OCI-LY1 (cell line): Measurements from ENCODE around the gene KCNA5.

Experiments used
- H2AFZ ChIP-seq: fragments of 200-600 bp; sonication (generic), shearing (Covaris generic); 2 replicates; pipeline ENCODE4 v1.6.0; 2014; ENCODE audit warnings: antibody characterized with exemption, mild to moderate bottlenecking, low read length
- H3F3A ChIP-seq: fragments of 200-600 bp; sonication (generic), shearing (Covaris generic); 2 replicates; pipeline ENCODE4 v1.6.0; 2014; ENCODE audit warnings: mild to moderate bottlenecking, antibody characterized with exemption, low read length, moderate library complexity; ENCODE audit not compliant: insufficient read depth
- H3K27ac ChIP-seq: fragments of 200-600 bp; sonication (generic); 2 replicates; pipeline ENCODE4 v1.5.1; 2014; ENCODE audit warnings: low read length, mixed run types, mild to moderate bottlenecking, low read depth; ENCODE audit not compliant: poor library complexity, severe bottlenecking
- H3K27me3 ChIP-seq: fragments of 200-600 bp; sonication (generic); 2 replicates; pipeline ENCODE4 v1.6.0; 2014; ENCODE audit warnings: antibody characterized with exemption, mild to moderate bottlenecking, low read length, moderate library complexity; ENCODE audit not compliant: insufficient read depth
- H3K36me3 ChIP-seq: fragments of 200-600 bp; sonication (generic); 2 replicates; pipeline ENCODE4 v1.6.1; 2014; ENCODE audit warnings: mild to moderate bottlenecking, antibody characterized with exemption, low read length, moderate library complexity, mixed read lengths; ENCODE audit not compliant: insufficient read depth
- H3K4me1 ChIP-seq: fragments of 200-600 bp; sonication (generic); 2 replicates; pipeline ENCODE4 v1.5.1; 2014; ENCODE audit warnings: mild to moderate bottlenecking, low read length, moderate library complexity; ENCODE audit not compliant: insufficient read depth, severe bottlenecking
- H3K4me2 ChIP-seq: fragments of 200-600 bp; sonication (generic), shearing (Covaris generic); 2 replicates; pipeline ENCODE4 v1.6.1; 2014; ENCODE audit warnings: low read length
- H3K4me3 ChIP-seq: fragments of 200-600 bp; sonication (generic); 2 replicates; pipeline ENCODE4 v1.5.1; 2014; ENCODE audit warnings: low read length, low read depth, mild to moderate bottlenecking, mixed read lengths; ENCODE audit not compliant: poor library complexity, severe bottlenecking
- H3K79me2 ChIP-seq: fragments of 200-600 bp; shearing (Covaris generic); 2 replicates; pipeline ENCODE4 v1.6.1; 2016; ENCODE audit warnings: mixed run types, low read length, mixed read lengths; ENCODE audit not compliant: insufficient read depth
- H3K9ac ChIP-seq: fragments of 200-600 bp; sonication (generic), shearing (Covaris generic); 2 replicates; pipeline ENCODE4 v1.6.1; 2014; ENCODE audit warnings: mild to moderate bottlenecking, low read length, mixed read lengths
- H3K9me2 ChIP-seq: fragments of 200-600 bp; sonication (generic), shearing (Covaris generic); 2 replicates; pipeline ENCODE4 v1.6.1; 2014; ENCODE audit warnings: low read depth, mild to moderate bottlenecking, low read length, mixed read lengths
- H3K9me3 ChIP-seq: fragments of 200-600 bp; shearing (Covaris generic); 2 replicates; pipeline ENCODE4 v1.6.1; 2014; ENCODE audit warnings: low read length, mixed read lengths
- H4K20me1 ChIP-seq: fragments of 200-600 bp; sonication (generic), shearing (Covaris generic); 2 replicates; pipeline ENCODE4 v1.6.0; 2016; ENCODE audit warnings: mild to moderate bottlenecking, low read length; ENCODE audit not compliant: insufficient read depth
- EZH2 ChIP-seq: fragments of 200-600 bp; sonication (generic), shearing (Covaris generic); IDR thresholded peaks from 2 replicates; pipeline ENCODE4 v1.8.0; 2017; ENCODE audit warnings: borderline replicate concordance, mixed run types, mild to moderate bottlenecking, antibody characterized with exemption, low read length, moderate library complexity, mixed read lengths
- TF ChIP-seq, protein P1 (sequence below): fragments of 200-600 bp; sonication (generic), shearing (Covaris generic); IDR thresholded peaks from 2 replicates; pipeline ENCODE4 v1.5.1; 2017; ENCODE audit warnings: mild to moderate bottlenecking, antibody characterized with exemption, low read length, moderate library complexity, mixed read lengths

The KCNA5 gene

DNA sequence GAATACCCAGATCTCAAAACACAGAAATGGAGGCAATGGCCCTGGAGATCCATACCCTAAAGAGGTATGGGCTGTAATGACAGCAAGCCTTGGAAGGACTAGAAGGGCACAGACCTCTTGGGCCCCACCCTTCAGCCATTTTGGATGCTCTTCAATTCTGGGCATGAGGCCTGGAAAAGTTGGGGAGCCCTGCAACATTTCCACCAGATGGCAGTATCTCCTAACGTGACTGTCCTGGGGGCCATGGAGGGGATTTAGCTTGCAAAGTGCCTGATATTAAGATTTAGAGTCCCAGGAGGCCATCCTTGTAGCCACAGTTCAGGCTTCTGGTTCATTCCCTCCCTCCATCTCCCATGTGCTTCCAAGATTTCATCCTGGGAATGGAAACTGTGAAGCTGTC lies 30.2 kb downstream of the KCNA5 start:
- no peaks in the 10 kb centered on the region for H3K27me3 ChIP-seq

DNA sequence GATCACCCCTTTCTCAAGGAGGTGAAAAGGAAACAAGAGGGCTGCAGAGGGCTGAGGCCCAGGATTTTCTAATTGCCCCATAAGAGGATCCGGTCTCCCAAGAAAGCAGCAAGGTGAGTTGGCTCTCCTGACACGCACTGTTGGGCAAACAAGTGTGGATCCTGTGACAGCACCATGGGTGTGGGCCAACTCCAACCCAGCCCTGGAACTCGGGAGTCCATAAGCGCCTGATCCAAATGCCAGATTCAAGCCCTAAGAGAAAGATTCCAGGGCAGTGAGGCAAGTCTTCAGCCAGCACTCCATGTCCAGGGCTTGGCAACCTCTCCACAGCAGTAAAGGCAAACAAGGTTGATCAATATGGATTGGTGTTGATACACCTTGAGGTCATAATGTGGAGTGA lies 33.1 kb downstream of the KCNA5 start:
- no peaks in the 10 kb centered on the region for H3F3A ChIP-seq
- H3K27ac ChIP-seq = no peak overlapping the region
- no peaks in the 10 kb centered on the region for H3K36me3 ChIP-seq
- no peak overlapping the region for H2AFZ ChIP-seq
- no peak overlapping the region for H3K9ac ChIP-seq
- no peaks in the 10 kb centered on the region for H3K9me2 ChIP-seq
- H3K4me2 ChIP-seq = no peak overlapping the region
- no peak overlapping the region for H3K4me3 ChIP-seq
- no peaks in the 10 kb centered on the region for H3K9me3 ChIP-seq
- H3K27me3 ChIP-seq = no peaks in the 10 kb centered on the region
- H4K20me1 ChIP-seq = no peaks in the 10 kb centered on the region
- TF ChIP-seq, protein P1, sequence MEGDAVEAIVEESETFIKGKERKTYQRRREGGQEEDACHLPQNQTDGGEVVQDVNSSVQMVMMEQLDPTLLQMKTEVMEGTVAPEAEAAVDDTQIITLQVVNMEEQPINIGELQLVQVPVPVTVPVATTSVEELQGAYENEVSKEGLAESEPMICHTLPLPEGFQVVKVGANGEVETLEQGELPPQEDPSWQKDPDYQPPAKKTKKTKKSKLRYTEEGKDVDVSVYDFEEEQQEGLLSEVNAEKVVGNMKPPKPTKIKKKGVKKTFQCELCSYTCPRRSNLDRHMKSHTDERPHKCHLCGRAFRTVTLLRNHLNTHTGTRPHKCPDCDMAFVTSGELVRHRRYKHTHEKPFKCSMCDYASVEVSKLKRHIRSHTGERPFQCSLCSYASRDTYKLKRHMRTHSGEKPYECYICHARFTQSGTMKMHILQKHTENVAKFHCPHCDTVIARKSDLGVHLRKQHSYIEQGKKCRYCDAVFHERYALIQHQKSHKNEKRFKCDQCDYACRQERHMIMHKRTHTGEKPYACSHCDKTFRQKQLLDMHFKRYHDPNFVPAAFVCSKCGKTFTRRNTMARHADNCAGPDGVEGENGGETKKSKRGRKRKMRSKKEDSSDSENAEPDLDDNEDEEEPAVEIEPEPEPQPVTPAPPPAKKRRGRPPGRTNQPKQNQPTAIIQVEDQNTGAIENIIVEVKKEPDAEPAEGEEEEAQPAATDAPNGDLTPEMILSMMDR = no peak
- no peak for TF ChIP-seq EZH2
- H3K79me2 ChIP-seq = no peaks in the 10 kb centered on the region
- no peaks in the 10 kb centered on the region for H3K4me1 ChIP-seq

More for the DNA sequence above, 30.2 kb downstream of the KCNA5 start:
- Histone ChIP-seq H3K9ac (no peak overlapping the region), H3K79me2 (no peaks in the 10 kb centered on the region), H3K4me3 (no peak overlapping the region), H3K4me2 (no peak overlapping the region), H2AFZ (no peak overlapping the region), H3K9me3 (no peaks in the 10 kb centered on the region), H3K27ac (no peak overlapping the region), H3K9me2 (no peaks in the 10 kb centered on the region), H4K20me1 (no peaks in the 10 kb centered on the region), H3K36me3 (no peaks in the 10 kb centered on the region), H3K4me1 (no peaks in the 10 kb centered on the region), H3F3A (no peaks in the 10 kb centered on the region)
- TF ChIP-seq, protein P1 = no peak; the same call in 1 of the 2 replicates
- no peak for TF ChIP-seq EZH2

DNA sequence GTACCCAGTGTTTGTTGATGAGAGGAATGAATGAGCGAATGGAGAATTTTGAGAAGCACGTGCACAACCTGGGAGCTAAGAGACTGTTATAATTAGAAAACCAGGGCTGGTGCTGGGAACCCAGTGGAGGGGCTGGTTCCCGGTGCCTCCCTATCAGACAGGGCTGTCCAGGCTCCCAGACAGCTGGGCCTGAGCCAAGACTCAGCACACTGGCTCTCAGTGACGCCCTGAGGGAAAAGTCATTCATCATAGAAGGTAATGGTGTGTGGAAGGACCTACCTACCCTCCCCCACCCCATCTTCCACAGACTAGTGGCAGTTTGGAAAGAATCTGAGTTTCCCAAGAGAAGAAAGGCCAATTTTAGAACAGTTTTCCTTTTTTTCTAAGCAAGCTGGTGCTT lies 34.7 kb downstream of the KCNA5 start:
- no peaks in the 10 kb centered on the region for H3K9me2 ChIP-seq
- H3K9ac ChIP-seq = no peak overlapping the region
- H3K27ac ChIP-seq = no peak overlapping the region
- no peak overlapping the region for H2AFZ ChIP-seq
- H3K9me3 ChIP-seq = no peaks in the 10 kb centered on the region
- no peaks in the 10 kb centered on the region for H3K79me2 ChIP-seq
- no peaks in the 10 kb centered on the region for H3F3A ChIP-seq
- H3K4me2 ChIP-seq = no peak overlapping the region
- H3K4me3 ChIP-seq = no peak overlapping the region
- H3K27me3 ChIP-seq = no peaks in the 10 kb centered on the region
- no peaks in the 10 kb centered on the region for H3K4me1 ChIP-seq
- H3K36me3 ChIP-seq = no peaks in the 10 kb centered on the region
- TF ChIP-seq, protein P1 = no peak
- no peak for TF ChIP-seq EZH2
- H4K20me1 ChIP-seq = no peaks in the 10 kb centered on the region
